ENCODE measurements around the gene CD247. TPM values are rescaled to one million over a fixed set of nuclear protein-coding genes. Genes with fewer than 3 reads are reported as not detected.

The CD247 gene
- total and polyA plus RNA-seq, 10 of the 15 experiments (the other 5 are each of a cell fraction or from before 2014, with no cell fraction given), result 0.10 to 0.77 (median 0.30) TPM

DNA sequence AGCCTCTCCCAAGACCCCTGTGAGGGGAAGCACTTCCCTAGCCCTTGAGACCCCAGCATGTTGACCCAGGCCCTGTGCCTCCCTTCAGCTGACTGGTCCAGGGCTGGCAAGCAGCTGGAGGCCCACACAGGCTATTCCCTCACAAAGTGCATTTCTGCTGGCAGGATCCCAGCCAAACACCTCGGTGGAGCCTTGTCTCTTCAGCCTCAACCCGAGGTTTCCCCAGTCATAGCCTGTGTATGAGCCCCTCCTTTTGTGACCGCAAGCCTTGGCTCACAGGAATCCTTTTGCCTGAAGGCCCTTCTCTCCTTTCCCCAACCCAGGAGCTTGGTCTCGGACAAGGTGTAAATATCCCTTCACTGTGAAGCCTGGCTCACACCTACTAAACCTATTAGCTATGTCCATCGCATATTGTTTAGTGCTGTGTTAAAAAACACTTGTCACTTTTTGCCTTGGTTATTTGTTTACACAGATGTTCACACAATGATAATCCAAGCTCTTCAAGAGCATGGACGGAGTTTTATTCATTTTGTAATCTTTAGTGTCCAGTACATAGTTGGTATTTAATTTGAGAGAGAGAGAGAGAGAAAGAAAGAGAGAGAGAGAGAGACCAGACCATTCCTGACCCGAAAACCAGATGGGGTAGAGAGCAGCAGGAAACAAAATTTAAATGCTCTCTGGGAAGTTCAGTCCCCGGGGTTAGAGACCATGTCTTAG lies 8.5 kb upstream of the CD247 start (continued):
- TF ChIP-seq, protein P1, sequence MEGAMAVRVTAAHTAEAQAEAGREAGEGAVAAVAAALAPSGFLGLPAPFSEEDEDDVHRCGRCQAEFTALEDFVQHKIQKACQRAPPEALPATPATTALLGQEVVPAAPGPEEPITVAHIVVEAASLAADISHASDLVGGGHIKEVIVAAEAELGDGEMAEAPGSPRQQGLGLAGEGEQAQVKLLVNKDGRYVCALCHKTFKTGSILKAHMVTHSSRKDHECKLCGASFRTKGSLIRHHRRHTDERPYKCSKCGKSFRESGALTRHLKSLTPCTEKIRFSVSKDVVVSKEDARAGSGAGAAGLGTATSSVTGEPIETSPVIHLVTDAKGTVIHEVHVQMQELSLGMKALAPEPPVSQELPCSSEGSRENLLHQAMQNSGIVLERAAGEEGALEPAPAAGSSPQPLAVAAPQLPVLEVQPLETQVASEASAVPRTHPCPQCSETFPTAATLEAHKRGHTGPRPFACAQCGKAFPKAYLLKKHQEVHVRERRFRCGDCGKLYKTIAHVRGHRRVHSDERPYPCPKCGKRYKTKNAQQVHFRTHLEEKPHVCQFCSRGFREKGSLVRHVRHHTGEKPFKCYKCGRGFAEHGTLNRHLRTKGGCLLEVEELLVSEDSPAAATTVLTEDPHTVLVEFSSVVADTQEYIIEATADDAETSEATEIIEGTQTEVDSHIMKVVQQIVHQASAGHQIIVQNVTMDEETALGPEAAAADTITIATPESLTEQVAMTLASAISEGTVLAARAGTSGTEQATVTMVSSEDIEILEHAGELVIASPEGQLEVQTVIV (IDR thresholded peaks at IDR 0.05; ENCODE audit: borderline replicate concordance, partially characterized antibody), result no peak
- TF ChIP-seq SMARCA5 (IDR thresholded peaks at IDR 0.05) (no peak), CHD4 (IDR thresholded peaks at IDR 0.05) (no peak), EP300 (IDR thresholded peaks at IDR 0.05; ENCODE audit: borderline replicate concordance in 1 of 2, control insufficient read depth in 1 of 2, low read depth in 2 of 2, low read length in 2 of 2) (no peak), SIX5 (IDR thresholded peaks at IDR 0.05; ENCODE audit: low read depth, low read length, severe bottlenecking) (no peak), NFYB (IDR thresholded peaks at IDR 0.05; ENCODE audit: insufficient read depth, low read depth, low read length) (no peak), CHD1 (IDR thresholded peaks at IDR 0.05; ENCODE audit: low read depth, low read length) (no peak), MTA2 (IDR thresholded peaks at IDR 0.05; ENCODE audit: low read depth) (no peak), SRF (IDR thresholded peaks at IDR 0.05; ENCODE audit: low read depth in 2 of 2, low read length in 2 of 2) (no peak), PRDM15 (CRISPR knock-in tag; IDR thresholded peaks at IDR 0.05) (no peak), ZNF207 (IDR thresholded peaks at IDR 0.05; ENCODE audit: borderline replicate concordance) (no peak)
- TF ChIP-seq, protein P2, sequence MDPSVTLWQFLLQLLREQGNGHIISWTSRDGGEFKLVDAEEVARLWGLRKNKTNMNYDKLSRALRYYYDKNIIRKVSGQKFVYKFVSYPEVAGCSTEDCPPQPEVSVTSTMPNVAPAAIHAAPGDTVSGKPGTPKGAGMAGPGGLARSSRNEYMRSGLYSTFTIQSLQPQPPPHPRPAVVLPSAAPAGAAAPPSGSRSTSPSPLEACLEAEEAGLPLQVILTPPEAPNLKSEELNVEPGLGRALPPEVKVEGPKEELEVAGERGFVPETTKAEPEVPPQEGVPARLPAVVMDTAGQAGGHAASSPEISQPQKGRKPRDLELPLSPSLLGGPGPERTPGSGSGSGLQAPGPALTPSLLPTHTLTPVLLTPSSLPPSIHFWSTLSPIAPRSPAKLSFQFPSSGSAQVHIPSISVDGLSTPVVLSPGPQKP (IDR thresholded peaks at IDR 0.05; ENCODE audit: low read depth, low read length), result no peak
